HG03469 (cell line): Measurements from ENCODE around the gene CYP26C1.
"Not testable (repeated sequence)": the region's sequence is repeated elsewhere in the genome, so short reads cannot be mapped to it uniquely, and the experiment has no call there.

Experiments used
- ATAC-seq: cut with Tn5 transposase; IDR thresholded peaks from one replicate; pipeline ENCODE4 v1.9.1; 2021; ENCODE audit warnings: mild to moderate bottlenecking, moderate library complexity, moderate number of reproducible peaks; ENCODE audit not compliant: unreplicated experiment

Gene CYP26C1

DNA sequence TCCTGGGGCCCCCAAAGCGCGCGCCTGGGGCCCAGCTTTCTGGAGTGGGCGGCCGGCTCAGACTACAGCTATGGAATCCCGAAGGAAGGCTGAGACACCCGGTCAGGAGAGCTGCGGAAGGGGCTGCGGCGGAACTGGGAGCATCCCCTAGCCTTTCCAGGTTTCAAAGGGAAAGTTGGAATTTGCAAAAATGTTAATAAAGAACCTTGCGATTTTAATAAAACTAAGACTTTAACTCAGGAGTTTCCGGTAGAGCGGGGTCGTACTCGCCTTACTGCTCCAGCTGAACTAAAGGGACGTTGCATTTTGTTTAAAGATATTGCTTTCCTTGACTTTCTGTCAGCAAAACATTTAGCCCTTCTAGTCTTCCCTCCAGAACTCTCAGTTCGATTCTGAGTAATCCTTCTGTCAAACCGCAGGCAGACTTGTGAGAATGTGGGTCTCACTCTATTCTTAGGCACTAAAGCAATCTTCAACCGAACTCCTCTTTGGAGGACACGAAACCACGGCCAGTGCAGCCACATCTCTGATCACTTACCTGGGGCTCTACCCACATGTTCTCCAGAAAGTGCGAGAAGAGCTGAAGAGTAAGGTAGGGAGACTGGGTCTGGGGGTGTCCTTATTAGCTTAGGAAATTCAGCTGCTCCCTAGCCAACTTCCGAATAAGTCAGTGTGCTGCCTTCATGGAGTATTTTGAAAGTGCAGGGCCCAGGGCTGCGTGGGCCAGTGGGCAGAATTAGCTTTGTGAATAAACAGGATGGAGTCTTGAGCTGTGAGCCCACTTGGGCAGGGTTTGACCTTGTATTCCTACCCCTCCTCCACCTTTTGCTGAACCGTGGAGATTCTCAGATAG, 15.0 kb downstream of the CYP26C1 start:
- no peak for ATAC-seq

DNA sequence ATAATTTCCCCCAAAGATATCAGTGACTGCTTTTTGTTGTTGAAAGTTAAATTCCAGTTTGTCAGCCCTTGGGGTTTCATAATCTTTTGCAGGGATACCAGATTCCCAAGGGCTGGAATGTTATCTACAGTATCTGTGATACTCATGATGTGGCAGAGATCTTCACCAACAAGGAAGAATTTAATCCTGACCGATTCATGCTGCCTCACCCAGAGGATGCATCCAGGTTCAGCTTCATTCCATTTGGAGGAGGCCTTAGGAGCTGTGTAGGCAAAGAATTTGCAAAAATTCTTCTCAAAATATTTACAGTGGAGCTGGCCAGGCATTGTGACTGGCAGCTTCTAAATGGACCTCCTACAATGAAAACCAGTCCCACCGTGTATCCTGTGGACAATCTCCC, 16.3 kb downstream of the CYP26C1 start:
- no peak for ATAC-seq

DNA sequence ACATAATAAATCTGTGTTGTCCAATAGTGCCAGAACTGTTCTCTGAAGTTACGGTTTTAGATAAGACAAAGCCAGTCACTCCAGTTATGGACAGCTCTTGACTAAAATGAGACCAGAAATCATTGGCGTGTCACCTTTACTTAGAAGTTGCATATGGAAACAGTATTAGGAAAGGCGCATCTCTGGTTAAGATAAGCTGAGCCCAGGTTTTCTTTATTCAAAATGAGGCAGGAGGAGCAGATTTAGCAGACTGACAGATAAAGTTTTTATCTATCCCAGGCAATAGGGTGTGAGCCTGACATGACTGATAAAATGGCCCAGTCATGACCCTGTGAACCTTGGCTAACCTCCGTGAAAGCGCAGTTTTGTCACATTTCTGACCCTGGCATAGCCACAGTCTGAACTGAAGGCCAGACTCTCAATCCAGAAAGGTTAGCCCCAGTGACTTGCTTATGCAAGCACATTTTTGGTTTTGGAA, 17.3 kb downstream of the CYP26C1 start:
- ATAC-seq = no peak

DNA sequence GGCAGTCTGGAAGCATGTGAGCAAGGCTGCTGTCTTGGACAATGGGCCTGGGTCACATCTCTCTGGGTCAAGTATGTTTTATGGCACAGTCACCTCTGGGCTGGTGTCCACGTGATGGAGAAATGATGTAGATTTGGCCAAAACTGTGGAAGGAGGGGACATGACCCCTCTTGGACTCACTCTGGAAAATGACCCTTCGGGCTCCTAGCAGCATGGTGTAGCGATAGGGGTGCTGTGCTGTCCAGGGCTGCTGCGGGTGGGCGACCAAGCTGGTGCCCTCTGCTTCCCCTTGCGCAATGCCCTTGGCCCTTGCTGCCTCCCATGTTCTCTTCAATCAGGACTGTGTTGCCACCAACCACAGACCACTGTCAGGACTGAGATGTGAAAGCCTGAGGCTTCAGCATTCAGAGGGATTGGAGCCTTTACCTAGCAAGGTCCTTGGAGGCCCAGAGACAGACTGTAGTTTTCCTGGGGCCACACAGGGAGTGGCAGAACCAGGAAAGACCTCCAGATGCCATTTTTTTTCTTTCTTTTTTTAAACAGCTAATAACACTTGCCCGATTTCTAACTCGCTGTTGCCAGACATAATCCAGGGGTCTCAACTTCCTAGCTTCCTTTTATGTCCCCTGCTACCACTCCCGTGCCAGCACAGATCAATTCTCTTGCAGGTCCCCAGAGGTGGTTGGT, 19.2 kb downstream of the CYP26C1 start:
- ATAC-seq = no peak

DNA sequence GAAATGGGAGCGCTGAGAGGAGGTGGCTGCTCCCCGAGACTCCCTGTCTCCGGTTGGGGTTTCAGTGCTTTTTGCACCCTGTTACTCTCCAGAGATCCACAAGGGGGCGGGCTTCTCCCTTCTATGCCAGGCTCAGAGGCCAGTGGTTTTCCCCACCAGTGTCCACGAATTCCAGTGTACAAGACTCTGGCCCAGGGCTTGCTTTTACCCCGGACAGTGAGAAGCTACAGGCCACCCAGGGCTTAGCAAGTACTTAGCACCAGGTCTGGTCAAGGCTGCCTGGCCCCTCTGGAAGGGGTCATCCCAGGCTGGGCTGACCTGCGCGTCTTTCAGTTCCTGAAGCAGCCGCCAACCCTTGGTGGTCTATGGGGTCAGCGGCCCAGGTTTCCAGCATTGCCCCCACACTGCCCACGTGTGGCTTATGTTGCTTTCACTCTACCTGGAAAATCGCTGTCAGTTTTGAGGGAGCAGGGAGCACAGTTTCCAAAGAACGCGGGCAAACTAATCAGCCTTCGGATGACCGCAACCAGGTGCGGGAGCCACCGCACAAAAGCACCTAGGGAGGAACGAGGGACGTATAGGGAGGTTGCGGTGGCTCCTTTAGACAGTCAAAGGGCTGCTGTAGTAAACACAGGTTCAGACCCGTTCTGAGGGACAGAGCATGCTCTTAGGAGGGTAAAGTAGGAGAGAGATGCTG, 19.9 kb downstream of the CYP26C1 start:
- ATAC-seq = no peak

DNA sequence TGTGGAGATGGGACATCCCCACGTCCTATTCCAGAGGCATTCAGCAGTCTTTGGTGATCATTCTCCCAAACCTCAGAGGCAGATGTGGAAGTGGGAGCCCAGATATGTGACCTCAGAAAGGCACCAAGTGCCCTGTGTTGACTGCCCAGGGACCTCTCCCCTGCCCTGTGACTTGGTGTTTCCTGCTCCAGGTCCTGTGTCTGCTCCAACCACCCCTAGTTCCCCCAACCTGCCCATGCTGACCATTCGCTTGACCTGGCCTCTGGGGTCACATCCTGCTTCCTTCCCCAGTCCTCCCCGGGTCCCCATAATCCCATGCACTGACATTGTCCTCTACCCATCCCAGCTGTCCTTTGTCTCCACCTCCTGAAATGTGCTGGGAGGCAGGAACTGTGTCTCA, 20.7 kb downstream of the CYP26C1 start:
- ATAC-seq = no peak

DNA sequence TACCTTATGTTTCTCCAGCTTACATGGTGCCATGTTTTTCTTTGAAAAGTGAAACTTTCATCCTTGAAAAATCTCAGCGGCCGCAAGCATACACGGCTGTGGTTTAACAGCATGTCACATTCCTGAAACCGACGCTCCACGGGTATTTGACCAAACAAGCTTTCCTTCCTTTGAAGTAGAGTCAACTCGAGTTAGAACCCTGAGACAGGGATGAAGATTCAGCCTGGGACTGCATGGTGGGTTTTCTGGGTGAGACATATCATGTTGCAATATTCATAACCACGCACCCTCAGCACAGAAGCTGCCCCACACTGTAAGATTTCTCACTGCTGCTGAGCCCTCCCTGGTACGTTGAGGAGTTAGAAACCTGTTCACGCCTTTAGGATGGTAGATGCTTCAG, 21.2 kb downstream of the CYP26C1 start:
- no peak for ATAC-seq

DNA sequence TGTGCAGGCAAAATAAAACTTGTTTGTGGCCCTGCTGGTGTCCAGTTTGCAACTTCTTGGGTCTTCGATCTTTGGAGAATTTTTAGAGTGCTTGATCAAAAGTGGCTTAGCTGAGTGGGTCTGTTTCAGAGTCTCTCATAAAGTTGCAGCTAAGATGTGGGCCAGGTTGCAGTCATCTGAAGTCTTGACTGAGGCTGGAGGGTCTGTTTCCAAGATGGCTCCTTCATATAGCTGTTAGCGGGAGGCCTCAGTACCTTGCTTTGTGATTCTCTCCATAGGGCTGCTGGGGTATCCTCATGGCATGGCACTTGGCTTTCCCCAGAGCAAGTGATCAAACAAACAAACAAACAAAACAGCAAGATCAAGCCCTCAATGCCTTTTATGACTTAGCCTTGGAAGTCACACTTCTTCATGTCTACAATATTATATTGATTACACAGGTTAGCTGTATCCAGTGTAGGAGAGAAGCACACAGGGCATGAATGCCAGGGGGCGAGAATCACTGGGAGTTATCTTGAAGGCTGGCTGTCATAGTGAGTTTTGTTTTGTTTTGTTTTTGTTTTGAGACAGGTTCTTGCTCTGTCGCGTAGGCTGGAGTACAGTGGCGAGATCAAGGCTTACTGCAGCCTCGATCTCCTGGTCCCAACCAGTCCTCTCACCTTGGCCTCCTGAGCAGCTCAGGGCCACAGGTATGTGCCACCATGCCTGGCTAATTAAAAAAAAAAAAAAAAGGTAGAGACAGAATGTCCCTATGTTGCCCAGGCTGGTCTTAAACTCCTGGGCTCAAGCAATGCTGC, 23.3 kb downstream of the CYP26C1 start:
- no peak for ATAC-seq

DNA sequence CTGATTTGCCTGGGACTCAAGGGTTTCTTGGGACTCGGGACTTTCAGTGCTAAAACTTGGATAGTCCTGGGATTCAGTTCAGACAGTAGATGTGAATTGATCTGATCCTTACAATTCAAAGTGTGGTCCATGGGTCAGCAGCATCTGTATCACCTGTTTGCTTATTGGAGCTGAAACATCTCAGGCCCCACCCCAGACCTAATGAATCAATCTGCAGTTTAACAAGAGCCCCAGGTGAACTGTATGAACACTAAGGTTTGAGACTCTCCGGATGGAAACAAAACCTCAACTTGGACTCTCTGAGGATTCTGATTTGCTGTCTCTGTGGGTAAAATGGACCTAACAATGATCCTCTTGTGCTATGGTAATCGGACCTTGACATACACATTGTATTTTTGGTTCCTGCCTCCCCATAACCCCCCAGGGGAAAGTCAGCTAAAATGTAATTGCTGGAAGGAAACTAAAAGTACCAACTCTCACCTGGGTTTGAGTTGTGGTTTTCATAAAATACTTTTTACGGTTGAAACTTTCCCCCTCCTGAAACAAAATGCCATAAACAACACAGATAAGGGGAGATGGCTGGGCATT, 24.8 kb downstream of the CYP26C1 start:
- no peak for ATAC-seq

DNA sequence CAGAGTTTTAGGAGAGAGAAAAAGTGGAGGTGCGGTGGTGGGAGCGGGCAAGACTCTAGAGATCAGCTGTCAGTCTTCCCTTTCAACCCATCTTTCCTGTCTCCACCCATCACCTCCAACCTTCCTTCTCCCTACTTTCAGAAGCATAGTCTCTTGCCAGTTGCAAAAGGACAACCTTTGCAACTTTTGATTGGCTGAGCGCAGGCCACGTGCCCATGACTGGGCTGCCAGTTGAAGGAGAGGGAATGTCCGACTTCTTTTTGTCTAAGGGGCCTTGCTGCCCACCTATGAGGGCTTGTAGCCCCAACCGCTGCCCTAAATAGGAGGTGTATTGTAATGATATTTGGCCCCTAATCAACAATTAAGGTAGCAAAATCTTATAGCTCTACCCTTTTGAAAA, 25.7 kb downstream of the CYP26C1 start:
- ATAC-seq = no peak

DNA sequence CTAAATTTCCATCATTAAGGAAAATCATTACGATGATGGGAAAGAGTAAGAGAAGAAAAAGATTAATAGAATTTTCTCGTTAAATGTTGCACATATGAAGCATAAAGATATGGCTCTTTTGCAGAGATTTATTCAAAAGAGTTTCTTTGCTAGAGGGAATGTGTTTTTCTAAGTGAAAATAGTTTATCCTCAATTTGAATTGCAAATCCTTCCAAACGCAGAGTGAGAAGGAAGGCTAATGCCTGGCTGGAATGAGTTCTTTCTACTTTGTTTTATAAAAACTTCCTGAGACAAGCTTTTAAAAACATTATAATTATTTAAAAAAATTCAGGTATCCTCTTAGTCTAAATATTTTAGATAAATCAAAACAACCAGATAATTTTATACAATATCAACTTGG, 27.2 kb downstream of the CYP26C1 start:
- ATAC-seq = no peak

DNA sequence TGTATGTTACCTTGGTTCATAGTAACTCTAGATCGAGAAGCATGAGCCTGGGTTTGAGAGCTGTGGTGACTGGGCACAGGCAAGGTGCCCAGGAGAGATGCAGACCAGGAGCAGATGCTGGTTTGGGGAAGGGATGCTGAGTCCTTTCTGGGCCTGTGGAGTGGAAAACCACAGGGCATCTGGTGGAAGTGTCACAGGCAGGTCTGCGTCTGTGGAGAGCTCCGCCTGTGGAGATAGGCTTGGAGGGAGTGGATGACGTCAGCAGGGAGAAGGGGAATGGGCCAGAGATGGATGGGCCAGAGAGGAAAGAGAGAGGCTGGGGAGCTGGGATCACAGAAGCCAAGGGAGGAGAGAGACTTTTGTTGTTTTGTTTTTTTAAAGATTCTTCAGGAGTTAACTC, 27.9 kb downstream of the CYP26C1 start:
- no peak for ATAC-seq

DNA sequence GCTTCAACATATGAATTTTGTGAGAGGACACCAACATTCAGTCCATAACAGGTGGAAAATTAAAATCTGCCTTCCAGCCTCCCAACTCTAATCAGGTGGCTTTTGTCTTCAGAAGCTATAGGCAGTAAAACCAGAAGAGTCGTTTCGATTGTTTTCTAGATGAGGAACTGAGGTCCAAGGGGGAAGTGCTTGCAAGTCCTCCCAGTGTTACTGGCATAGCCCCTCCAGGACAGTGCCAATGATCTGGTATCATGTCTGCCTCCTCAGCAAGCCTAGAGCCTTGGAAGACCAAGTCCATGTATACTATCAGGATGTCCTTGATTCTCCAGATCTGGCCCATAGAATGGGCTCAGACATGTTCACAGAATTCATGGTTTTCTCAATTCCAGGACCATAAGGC, 30.0 kb downstream of the CYP26C1 start:
- no peak for ATAC-seq

DNA sequence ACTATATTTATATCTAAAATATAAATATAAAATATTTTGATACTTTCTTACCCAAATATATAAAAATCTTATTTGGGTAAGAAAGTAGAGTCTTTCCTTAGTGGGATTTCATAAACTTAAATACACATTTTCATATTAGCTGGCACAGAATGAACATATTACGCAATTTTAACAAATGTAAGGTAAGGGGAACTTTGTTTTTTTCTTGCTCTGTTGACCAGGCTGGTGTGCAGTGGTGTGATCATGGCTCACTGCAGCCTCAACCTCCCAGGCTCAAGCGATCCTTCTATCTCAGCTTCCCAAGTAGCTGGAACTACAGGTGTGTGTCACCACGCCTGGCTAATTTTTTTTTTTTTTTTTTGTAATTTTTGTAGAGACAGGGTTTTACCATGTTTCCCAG, 31.4 kb downstream of the CYP26C1 start:
- ATAC-seq = no peak

DNA sequence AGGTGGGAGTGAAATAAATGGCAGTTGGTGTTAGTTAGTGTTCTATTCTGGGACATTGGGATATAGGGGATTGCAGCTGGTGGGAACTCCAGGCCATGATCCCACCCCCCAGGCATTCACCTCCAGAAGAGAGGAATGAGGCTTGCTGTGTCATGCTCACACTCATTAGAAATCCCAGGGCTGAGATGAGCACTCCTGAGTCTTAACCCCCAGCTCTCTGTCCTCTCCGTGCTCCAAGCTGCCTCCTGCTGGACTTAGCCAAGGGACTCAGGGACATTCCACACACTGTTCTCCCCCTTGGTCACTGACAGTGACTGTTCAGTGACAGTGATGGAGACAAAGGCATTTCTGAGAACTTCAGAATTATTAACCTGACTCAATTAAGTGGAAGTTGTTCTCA, 34.6 kb downstream of the CYP26C1 start:
- ATAC-seq = no peak

DNA sequence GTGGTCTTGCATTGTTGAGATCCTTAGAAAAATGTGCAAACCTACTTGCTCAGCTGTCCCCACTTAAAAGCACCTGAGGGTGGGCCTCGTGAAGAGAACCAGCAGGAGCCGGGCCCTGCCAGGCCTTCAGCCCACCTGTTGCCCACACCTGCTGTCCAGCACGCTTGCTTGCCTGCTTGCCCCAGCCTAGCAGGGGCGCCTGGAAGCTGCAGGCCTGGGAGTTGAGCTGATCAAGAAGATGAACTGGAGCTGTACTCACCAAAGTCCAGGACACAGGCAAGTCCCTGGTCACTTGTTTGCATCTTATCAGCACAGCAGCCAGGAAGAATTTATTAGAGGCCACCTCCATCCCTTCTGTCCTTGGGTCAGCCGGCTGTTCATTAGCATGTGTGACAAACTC, 36.3 kb downstream of the CYP26C1 start:
- ATAC-seq = no peak

DNA sequence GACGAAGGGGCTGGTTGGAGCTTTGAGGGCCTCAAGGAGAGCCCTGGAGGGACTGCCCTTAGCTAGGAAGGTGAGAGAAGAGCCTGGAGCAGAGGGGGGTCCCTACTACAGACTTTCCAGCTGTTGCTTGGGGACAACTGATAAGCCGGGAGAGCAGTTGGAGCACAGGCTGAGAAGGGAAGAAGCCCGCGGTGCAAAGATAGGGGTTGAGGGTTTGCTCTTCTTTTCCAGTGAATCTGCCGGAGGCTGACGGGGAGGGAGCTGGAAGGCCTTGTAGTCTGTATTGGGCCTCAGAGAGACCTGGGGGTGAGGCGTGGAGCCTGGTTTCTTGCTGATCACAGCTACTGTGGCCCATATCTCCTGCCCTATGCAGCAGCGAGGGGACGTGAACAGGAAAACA, 36.8 kb downstream of the CYP26C1 start:
- ATAC-seq = no peak

DNA sequence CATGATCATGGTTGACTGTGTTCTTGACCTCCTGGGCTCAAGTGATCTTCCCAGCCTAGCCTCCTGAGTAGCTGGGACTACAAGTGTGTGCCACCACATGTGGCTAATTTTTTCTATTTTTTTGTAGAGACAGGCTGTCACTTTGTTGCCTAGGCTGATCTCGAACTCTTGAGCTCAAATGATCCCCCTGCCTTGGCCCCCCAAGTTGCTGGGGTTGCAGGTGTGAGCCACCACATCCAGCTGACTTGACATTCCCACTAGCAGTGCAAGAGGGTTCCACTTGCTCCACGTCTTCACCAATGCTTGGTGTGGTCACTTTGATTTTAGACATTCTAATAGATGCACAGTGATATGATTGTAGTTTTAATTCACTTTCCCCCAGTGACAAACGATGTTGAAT, 38.2 kb downstream of the CYP26C1 start:
- no peak for ATAC-seq

DNA sequence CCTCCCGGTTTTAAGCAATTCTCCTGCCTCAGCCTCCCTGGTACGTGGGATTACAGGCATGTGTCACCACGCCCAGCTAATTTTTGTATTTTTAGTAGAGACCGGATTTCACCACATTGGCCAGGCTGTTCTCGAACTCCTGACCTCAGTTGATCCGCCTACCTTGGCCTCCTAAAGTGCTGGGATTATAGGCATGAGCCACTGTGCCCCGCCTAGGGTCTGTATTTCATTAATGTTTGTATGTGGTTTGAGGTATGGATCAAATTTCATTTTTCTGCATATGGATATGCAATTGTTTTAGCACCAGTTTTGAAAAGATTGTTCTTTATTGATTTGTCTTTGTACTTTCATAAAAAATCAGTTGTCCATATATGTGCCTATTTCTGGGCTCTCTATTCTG, 39.1 kb downstream of the CYP26C1 start:
- ATAC-seq = no peak

DNA sequence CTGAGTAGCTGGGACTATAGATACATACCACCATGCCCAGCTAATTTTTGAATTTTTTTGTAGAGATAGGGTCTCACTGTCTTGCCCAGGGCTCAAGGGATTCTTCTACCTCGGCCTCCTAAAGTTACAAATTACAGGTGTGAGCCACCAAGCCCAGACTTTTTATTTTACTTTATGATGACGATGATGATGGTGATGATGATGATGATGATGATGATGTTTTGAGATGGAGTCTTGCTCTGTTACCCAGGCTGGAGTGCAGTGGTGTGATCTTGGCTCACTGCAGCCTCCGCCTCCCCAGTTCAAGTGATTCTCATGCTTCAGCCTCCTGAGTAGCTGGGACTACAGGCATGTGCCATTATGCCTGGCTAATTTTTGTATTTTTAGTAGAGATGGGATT, 40.5 kb downstream of the CYP26C1 start:
- ATAC-seq = not testable (repeated sequence)

DNA sequence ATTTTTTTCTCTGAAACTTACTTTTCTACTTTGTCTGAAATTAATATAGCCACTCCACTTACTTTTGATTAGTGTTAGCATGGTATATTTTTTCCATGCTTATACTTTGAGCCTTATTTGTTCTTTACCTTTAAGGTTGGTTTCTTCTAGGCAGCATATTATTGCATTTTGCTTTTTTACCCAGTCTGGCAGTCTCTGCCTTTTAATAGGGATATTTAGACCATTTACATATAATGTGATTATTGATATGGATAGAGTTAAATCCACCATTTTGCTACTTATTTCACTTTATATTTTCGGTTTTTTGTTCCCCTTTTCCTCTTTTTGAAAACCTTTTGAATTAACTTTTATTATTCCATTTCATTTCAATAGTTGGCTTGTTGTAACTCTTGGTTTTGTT, 43.4 kb downstream of the CYP26C1 start:
- ATAC-seq = no peak
